Stromal cell of bone marrow (primary cell): Measurements from ENCODE around the gene BOLA1.
A peak's percentile ranks its signal among the peaks of the same experiment; 100 is the strongest.
"Not testable (repeated sequence)": the region's sequence is repeated elsewhere in the genome, so short reads cannot be mapped to it uniquely, and the experiment has no call there.

Experiments used
- DNase-seq: peaks from one replicate; pipeline ENCODE4 v3.0.0-alpha.2; 2012; ENCODE audit warnings: low read depth

The BOLA1 gene

GRCh38 chr1:149887196-149887455 lies 12.2 kb upstream of the BOLA1 start:
- DNase-seq: not testable (repeated sequence)

GRCh38 chr1:149887456-149888246 lies 11.7 kb upstream of the BOLA1 start:
- peak; percentile 99 for DNase-seq

DNA sequence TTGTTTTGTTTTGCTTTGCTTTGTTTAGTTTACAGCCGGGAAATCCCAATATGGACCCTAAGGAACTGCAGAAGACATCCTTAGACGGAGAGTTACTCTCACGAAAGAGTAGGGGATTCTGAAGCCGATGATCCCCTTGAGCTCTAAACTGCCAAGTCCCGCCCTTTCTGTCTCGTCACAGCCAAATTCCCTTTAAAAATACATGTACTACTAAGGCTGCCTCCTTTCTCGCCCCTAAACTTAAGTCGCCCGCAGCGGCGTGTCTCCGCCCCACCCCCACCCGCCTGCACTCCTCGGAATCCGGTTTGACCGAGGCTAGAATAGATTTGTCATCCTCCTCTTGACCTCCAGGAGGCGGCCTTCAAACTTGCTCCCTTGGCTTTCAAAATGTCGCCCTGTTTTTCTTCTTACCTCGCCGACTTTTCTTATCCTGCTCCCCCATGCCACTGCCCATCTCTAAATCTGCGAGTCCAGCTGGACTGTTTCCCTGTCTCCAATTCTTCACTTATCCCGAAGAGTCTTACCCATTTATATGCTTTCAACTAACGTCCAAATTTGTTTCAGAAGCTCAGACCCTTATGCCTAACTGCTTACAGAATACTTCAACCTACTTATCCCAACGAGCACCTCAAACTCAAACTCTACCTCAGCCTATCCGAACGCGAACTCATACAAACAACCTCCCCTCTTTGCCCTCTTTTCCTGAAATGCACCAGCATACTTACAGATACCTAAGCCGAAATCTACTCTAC lies 10.9 kb upstream of the BOLA1 start:
- peak; percentile 83 for DNase-seq

DNA sequence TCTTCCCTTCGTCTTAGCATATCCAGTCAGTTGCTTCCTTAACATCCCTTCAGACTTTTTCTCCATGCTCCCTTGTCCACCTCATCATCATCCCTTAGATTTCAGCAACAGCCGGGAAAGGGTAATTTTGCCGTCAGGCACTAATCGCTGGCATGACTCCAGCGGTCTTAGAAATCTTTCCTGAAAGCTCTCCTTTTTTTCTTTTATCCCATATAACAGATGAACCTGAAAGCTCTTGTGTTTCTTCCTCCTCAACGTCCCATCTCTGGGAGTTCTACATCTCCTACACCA lies 10.4 kb upstream of the BOLA1 start:
- no peak for DNase-seq

DNA sequence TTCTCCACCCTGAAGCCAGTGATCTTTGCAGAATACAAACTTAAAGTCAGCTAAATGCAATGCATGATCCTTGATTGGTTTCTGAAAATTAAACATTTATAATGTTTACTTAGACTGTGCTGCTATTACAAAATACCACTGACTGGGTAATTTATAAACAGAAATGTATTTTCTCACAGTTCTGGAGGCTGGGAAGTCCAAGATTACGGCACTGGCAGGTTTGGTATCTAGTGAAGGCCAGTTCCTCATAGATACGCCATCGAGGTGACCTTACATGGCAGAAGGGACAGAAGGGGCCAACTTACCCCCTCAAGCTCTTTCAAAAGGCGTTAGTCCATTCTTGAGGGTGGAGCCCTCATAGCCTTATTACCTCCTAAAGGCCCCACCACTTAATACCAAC lies 2.8 kb upstream of the BOLA1 start:
- no peak for DNase-seq

GRCh38 chr1:149903836-149904491 lies 4.6 kb downstream of the BOLA1 start:
- no peak for DNase-seq

GRCh38 chr1:149906570-149907075 lies 7.3 kb downstream of the BOLA1 start:
- no peak for DNase-seq

DNA sequence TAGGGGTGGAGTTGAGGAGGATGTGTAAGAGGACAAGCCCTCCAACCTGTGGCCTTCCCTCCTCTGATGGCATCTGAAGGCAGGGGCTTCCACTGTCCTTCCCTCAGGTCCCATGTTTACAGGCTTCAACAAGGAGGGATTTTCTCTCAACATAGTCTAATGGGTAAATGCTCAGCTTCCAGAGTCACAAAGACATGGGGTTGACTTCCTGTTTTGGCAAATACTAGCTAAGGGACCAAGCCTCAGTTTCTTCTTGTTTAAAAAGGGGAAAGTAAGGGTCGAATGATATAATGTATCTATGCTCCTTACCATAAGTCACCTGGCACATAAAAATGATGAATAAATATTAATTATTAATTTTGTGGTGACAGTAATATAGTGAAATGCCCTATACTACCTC lies 15.2 kb downstream of the BOLA1 start:
- DNase-seq: no peak

DNA sequence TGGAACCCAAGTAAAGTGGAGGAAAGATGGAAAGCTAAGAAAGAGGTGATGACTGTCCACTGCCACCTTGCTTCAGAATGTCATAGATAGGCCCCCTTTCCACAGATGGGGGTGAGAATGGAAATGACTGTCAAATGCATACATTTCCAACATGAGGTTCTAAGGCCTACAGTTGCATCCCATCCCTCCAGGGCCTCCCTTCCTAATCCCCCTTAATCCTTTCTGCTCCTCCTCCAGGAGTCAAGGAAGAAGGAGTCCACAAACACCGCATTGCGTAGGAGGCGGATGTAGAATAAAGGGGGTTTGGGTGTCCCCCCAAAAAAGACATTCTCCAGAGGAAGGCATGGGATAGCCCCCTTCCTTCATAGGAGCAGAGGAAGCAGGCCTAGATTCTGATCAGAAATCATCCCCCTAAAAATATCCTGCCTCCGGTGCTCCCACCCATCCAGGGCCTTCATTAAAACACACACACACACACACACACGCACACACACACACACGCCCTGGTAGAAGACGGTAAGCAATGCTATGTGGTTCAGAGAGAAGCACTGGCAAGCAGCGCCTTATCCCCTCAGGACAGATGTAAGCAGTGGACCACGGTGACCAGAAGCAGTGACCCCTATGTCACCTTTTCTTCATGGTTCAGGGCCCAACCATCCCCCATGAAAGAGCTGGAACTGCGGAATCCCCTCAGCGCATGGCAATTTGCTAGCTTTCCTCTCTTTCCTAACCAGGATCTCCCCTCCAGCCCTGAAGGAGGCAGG lies 16.2 kb downstream of the BOLA1 start:
- DNase-seq: no peak

DNA sequence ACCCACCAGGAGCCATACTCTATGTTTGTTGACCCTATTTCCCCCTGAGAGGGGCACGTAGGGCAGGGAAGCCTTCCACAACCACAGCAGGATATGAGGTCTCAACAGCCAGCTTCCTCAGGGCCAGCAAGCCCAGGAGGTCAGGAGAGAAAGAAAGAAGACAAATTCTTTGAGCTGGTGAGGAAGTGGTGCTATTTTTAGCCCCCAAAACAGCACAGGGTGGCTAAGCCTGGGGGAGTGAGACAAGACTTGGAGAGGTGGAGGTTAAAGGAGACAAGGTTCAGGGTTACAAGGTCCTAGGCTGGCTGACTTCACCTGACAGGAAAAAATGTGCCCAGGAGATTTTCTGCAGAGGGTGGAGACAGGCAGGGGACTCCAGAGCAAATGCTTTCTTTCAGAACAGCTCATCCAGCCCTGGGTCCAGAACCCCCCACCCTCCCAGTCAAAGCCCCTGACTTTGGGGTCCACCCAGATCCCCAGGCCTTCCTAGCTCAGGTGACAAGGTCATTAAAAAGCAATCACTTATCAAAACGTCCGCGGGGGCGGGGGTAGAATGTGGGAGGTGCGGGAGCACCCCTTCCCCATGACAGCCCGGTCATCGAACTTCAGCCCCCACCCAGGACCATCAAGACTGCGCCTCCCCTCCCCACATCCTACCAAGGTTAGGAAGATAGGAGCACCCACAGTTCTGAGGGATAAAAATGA lies 17.0 kb downstream of the BOLA1 start:
- DNase-seq: no peak

GRCh38 chr1:149916898-149917252 lies 17.5 kb downstream of the BOLA1 start:
- DNase-seq: no peak

DNA sequence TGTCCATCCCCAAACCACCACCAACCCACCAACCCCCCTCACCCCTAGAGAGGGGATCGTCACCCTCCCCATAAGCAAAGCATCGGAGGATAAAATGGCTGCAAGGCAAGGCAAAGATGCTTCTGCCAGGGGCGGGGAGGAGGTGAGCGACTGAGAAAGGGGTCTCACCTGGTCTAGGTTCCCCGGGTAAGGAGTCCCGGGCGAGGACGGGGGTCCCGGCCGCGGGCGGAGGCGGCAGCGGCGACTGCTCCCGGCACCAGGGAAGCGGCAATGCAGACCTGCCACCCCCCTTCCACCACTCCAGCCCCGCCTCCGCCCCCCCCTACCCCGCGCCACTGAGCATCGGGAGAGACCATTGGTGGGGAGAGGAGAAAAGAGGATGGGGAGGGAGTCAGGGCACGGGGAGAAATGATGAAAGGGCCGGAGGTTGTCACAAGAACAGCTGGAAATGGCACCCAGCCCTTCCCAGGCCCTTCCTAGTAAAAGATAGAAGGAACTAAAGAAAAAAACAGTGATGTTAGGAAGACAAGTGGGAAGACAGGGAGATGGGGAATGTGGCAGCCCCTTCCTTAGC lies 18.3 kb downstream of the BOLA1 start, which contains the start of gene SV2A:
SV2A (minus strand) TSS at position 274 of the 574 bp plus-strand sequence. CDS start 4,004 bp downstream, outside the sequence.
- DNase-seq: peak; percentile 41

GRCh38 chr1:149923626-149924025 lies 24.3 kb downstream of the BOLA1 start:
- DNase-seq: no peak

- DNase-seq: no peak
Observed at GRCh38 chr1:149925345-149925744, 26.0 kb downstream of the BOLA1 start.

DNA sequence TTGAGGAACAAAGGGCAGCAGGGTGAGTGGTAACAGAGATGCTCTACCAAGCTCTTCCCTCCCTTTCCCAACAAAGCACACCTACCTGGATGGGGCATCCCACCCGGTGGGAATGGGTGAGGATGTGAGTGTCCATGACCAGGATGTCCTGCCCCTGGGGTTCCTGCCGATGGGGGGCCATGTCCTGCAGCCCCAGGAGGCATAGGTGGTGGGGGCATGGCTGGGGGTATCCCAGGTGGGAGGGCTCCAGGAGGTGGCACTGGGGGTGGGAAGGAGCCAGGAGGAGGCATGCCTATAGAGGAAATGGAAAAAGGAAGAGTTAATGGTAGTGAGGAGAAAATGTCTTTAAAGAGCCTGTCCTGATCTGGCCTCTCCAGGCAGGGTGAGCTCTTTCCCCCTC lies 26.4 kb downstream of the BOLA1 start:
- no peak for DNase-seq

DNA sequence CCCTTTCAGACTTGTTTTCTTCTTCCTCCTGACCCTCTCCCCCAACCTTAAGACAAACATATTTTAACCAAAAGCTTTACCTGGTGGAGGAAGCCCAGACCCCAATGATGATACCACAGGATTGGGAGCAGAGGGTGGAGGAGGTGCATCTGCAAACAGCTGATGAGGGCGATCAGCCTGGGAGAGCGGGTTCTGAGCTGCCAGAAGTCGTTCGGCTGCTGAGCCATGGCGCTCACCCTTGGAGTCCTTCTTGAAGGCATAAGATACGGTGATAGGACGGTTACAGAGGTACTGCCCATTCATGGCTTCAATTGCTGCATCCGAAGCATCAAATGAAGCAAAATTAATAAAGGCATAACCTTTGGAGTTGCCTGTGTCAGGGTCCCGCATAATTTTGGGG lies 26.9 kb downstream of the BOLA1 start:
- no peak for DNase-seq

DNA sequence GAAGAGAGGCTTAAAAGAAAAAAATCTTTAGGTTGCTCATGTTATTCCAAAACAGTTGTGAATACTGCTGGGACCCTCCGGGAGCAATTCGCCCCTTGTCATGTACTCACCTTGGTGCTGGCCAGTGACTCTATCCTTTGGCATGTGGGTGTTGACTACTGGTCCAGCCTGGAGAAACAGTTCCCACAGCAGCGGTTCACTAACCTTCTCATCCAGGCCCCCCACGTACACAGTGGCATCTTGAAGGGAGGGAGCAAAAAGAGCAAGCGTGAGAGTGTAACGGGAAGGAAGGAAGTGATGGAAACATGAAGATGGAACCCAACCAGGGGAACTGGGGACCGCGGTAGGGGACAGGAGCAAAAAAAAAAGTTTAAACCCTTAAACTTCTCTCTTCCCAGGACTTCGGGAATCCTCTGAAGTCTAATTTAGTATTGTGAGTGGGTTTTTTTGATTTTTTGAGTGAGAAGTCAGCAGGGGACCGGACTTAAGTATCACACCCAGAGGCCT lies 27.7 kb downstream of the BOLA1 start:
- no peak for DNase-seq

DNA sequence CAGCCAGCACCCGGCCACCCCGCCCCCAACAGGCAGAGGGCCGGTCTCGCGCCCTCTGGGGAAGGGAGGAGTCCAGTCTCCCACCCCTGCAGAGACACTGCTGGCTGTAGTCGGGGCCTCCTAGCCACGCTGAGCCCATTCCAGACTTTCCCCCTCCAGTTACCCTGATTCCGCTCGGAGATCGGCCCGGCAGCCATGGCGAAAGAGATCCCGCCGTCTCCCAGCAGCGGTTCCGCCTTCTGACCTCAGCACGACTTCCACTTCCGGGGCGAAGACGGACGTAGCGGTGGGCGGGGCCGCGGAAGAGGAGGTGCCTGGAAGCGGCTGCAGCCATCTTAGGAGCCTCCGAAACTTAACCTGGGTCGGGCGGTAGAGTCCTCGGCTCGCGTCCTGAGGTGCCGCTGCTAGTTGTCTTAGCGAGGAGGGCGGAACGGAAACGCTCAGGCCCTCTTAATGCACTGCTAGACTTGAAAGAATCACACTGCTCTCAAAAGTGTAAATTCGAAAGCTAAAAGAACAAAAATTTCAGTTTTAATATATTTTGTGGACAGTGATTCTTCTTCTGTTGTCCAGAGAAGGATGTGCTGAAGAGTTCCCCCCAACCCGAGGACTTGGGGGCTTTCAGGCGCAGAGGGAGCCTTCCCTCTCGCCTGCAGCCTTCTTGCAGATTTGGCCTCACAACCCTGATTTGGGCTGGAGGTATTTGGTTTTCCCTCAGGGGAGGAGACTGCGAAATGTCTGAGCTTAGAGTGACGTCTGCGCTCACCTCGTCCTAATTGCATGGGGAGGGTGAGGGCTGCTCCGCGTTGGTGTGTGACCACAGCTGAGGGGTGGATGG lies 28.4 kb downstream of the BOLA1 start, which contains the start of gene SF3B4:
SF3B4 (minus strand) TSS at position 241 of the 838 bp plus-strand sequence; CDS start at position 197, 44 bp downstream.
- peak; percentile 85 for DNase-seq

- no peak for DNase-seq
Observed at GRCh38 chr1:149928401-149928724, 29.0 kb downstream of the BOLA1 start.

DNA sequence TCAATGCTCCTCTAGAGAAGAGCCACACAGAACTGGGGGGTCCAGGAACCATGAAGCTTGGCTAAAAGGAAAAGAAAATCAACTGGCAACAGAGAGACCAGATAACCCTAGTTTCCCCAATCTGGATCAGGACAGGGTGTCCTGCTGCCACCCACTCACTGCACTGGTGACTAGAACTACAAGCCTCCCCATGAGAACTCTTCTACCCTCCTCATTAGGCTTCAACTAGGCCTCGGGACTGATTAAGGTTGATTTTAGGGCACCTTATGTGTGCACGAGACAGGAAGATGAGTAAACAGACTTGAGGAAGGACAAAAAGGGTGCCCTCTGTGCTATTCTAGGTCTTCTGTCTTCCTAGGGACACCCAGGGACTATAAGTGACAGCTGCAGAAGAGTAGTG lies 30.5 kb downstream of the BOLA1 start:
- no peak for DNase-seq
